Progenitor cell of endocrine pancreas (in vitro differentiated cells): ENCODE data around the gene PHYKPL. TPM values are rescaled to one million over a fixed set of nuclear protein-coding genes. Genes with fewer than 3 reads are reported as not detected.

Experiments
- DNase-seq: peaks from one replicate; pipeline ENCODE4 v3.0.0; 2021; ENCODE audit warnings: low spot score; ENCODE audit not compliant: unreplicated experiment
- H3K27ac Mint-ChIP-seq: 2 replicates; pipeline ENCODE4 v1.8.0; 2021; ENCODE audit warnings: mild to moderate bottlenecking, moderate library complexity, mixed read lengths
- H3K27me3 Mint-ChIP-seq: 2 replicates; pipeline ENCODE4 v1.8.0; 2021; ENCODE audit warnings: mixed read lengths
- H3K36me3 Mint-ChIP-seq: 2 replicates; pipeline ENCODE4 v1.8.0; 2022; ENCODE audit warnings: mixed read lengths; ENCODE audit not compliant: insufficient read depth
- H3K4me1 Mint-ChIP-seq: 2 replicates; pipeline ENCODE4 v1.8.0; 2021; ENCODE audit warnings: low read depth, mixed read lengths
- H3K4me3 Mint-ChIP-seq: 2 replicates; pipeline ENCODE4 v1.8.0; 2021; ENCODE audit warnings: low read depth, mild to moderate bottlenecking, moderate library complexity, mixed read lengths
- H3K9me3 Mint-ChIP-seq: 2 replicates; pipeline ENCODE4 v1.8.0; 2021; ENCODE audit warnings: low read depth, mixed read lengths
- CTCF ChIP-seq: fragments of 200-600 bp; sonication (generic); IDR thresholded peaks from one replicate; pipeline ENCODE4 v1.5.0; 2021; ENCODE audit warnings: antibody characterized with exemption, mild to moderate bottlenecking; ENCODE audit not compliant: unreplicated experiment
- total RNA-seq: library from RNA; stranded (reverse); gene quantifications from 2 replicates; pipeline ENCODE4 v1.2.1, GENCODE V29; 2021

The PHYKPL gene
- total RNA-seq, 1 donor from 2014 or later: 113 TPM

GRCh38 chr5:178189433-178189832 lies 43.2 kb downstream of the PHYKPL start:
- Mint-ChIP-seq H3K36me3 (peaks cover 2% of the 10 kb centered on the region), H3K4me1 (peaks cover 1% of the 10 kb centered on the region), H3K27me3 (peaks cover 14% of the 10 kb centered on the region), H3K27ac (no peak overlapping the region), H3K4me3 (no peak overlapping the region), H3K9me3 (peaks cover 3% of the 10 kb centered on the region)
- no peak for TF ChIP-seq CTCF
- DNase-seq: no peak

DNA sequence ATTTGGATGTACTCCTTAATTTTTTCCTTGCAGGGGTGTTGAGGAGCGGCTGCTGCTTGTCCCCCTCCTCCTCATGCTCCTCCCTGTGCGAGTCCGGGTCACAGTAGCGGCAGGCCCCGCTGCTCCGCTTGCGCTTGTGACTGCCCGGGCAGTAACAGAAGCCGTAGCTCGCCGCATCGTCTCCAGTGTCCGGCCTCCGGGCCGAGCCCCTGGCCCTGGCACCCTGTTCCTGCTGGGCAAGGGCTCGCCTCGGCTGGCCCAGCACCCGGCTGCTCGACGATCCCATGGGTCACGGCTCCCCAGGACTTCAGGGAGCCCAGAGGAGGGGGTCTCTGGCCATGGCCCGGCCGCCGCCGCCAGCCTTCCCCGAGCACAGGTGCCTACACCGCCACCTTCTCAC lies 45.6 kb downstream of the PHYKPL start, which contains the start of gene GMCL2:
GMCL2 (minus strand) TSS at position 358 of the 400 bp plus-strand sequence; CDS start at position 286, 72 bp downstream.
- H3K9me3 Mint-ChIP-seq: no peaks in the 10 kb centered on the region
- H3K27ac Mint-ChIP-seq: no peak within 1 kb of the TSS
- no peak for TF ChIP-seq CTCF

GRCh38 chr5:178186427-178186826 lies 46.2 kb downstream of the PHYKPL start:
- H3K4me1 Mint-ChIP-seq: peaks cover 1% of the 10 kb centered on the region
- H3K27ac Mint-ChIP-seq: no peak overlapping the region
- no peak for TF ChIP-seq CTCF
- no peaks in the 10 kb centered on the region for H3K27me3 Mint-ChIP-seq
- no peaks in the 10 kb centered on the region for H3K36me3 Mint-ChIP-seq
- H3K9me3 Mint-ChIP-seq: no peaks in the 10 kb centered on the region
- no peak overlapping the region for H3K4me3 Mint-ChIP-seq
- DNase-seq: no peak

More for the DNA sequence above, 45.6 kb downstream of the PHYKPL start, which contains the start of gene GMCL2:
- H3K27me3 Mint-ChIP-seq: no peaks in the 10 kb centered on the region
- H3K4me1 Mint-ChIP-seq: peaks cover 1% of the 10 kb centered on the region
- DNase-seq: no peak
- H3K4me3 Mint-ChIP-seq: no peak within 1 kb of the TSS
- H3K36me3 Mint-ChIP-seq: no peaks in the 10 kb centered on the region

- Mint-ChIP-seq H3K4me1 (no peaks in the 10 kb centered on the region), H3K27ac (no peak overlapping the region), H3K27me3 (peaks cover 3% of the 10 kb centered on the region), H3K4me3 (no peak overlapping the region), H3K9me3 (no peaks in the 10 kb centered on the region), H3K36me3 (no peaks in the 10 kb centered on the region)
- no peak for DNase-seq
- no peak for TF ChIP-seq CTCF
These were observed 50.3 kb downstream of the PHYKPL start for GRCh38 chr5:178182158-178182876.

GRCh38 chr5:178180141-178180863 lies 52.3 kb downstream of the PHYKPL start:
- Mint-ChIP-seq H3K4me3 (no peak overlapping the region), H3K4me1 (no peaks in the 10 kb centered on the region), H3K9me3 (no peaks in the 10 kb centered on the region), H3K36me3 (no peaks in the 10 kb centered on the region), H3K27ac (no peak overlapping the region), H3K27me3 (peaks cover 3% of the 10 kb centered on the region)
- no peak for DNase-seq
- TF ChIP-seq CTCF: no peak
